Measurements from ENCODE around the gene AJM1. TPM values are rescaled to one million over a fixed set of nuclear protein-coding genes. Genes with fewer than 3 reads are reported as not detected.

The AJM1 gene
- total RNA-seq, 2 experiments from 2014 or later = 1.1 to 1.2 TPM

- Histone ChIP-seq H3K27me3 (ENCODE audit: control insufficient read depth in 1 of 2, insufficient read depth in 2 of 2, low read length in 2 of 2) (peaks cover 4 to 12% of the 10 kb centered on the region in 2 experiments), H3K4me3 (ENCODE audit: low read length) (no peak overlapping the region), H3K9me3 (ENCODE audit: control insufficient read depth in 1 of 2, insufficient read depth in 1 of 2, low read length in 2 of 2) (peaks cover 0 to 15% of the 10 kb centered on the region in 2 experiments), H3K4me1 (ENCODE audit: insufficient read depth, low read length) (peaks cover 38% of the 10 kb centered on the region), H3K27ac (ENCODE audit: low read depth in 1 of 2, low read length in 2 of 2) (no peak overlapping the region), H3K36me3 (ENCODE audit: insufficient read depth, low read length) (peaks cover 10% of the 10 kb centered on the region)
- CTCF ChIA-PET = no interaction called here
- Mint-ChIP-seq H3K9me3 (no peaks in the 10 kb centered on the region), H3K27me3 (peaks cover 16% of the 10 kb centered on the region), H3K36me3 (ENCODE audit: low read depth) (peaks cover 8% of the 10 kb centered on the region), H3K27ac (no peak overlapping the region), H3K4me3 (peak overlapping the region; percentile 38), H3K4me1 (ENCODE audit: low read depth) (peaks cover 10% of the 10 kb centered on the region)
- intact Hi-C loops (cut with DNase I, micrococcal nuclease) = no loop called here
- POLR2A ChIA-PET = interaction anchor here (1.2 kb wide), 1 partner anchor 9 kb away, joined by 4 read pairs; the partner anchor contains the start of gene AJM1
- ATAC-seq (ENCODE audit: poor library complexity) = no peak
- no peak for TF ChIP-seq CTCF (IDR thresholded peaks at IDR 0.05)
- no peak for DNase-seq
Observed at GRCh38 chr9:136850866-136851775, 8.8 kb downstream of the AJM1 start.

DNA sequence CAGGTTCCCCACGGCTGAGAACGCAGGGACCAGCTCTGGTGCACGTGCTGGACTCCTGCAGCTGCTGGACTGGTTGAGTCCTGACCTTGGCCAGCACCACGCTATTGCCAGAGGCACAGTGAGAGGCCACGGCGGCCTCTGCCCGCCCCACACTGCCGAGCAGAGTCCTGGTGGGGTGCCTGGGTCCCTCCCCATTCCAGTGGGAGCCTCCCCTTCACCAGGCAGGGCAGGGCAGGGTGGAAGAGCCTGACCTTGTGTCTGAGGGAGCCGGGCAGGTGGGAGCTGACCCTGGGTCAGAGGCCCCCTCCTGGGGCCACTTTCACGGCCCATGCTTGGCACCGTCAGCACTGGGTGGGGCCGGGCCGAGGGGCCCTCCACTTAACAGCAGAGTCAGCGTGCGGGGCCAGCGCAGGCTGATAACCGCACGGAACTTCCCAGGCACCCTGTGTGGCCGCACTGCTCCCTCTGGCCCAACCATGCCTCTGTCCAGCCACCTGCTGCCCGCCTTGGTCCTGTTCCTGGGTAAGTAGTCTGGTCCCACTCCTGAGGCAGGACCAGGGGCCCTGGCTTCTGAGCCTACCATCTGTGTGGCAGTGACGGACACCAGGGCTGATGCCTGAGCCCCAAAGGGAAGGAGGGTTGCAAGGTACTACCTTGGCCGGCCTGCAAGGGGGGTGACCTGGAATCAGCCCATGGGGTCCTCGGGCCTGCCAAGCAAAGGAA is 9.8 kb downstream of the AJM1 start, which contains the start of gene MAMDC4:
Gene MAMDC4, plus strand, starts transcription at position 406 of the 723 bp plus-strand sequence. Its CDS starts 71 bp downstream, at position 477.
- Mint-ChIP-seq H3K27ac (no peak within 1 kb of the TSS), H3K9me3 (no peaks in the 10 kb centered on the region), H3K27me3 (peaks cover 12% of the 10 kb centered on the region), H3K4me3 (peak within 1 kb of the TSS; percentile 38), H3K4me1 (ENCODE audit: low read depth) (peaks cover 10% of the 10 kb centered on the region), H3K36me3 (ENCODE audit: low read depth) (peaks cover 8% of the 10 kb centered on the region)
- ChIA-PET POLR2A (interaction anchor here (1.2 kb wide), 1 partner anchor 10 kb away, joined by 4 read pairs; the partner anchor contains the start of gene AJM1), CTCF (no interaction called here)
- intact Hi-C loops (cut with DNase I, micrococcal nuclease) = no loop called here
- no peak within 1 kb of the TSS for H3K27ac ChIP-seq (ENCODE audit: low read depth in 1 of 2, low read length in 2 of 2)
- H3K4me1 ChIP-seq (ENCODE audit: insufficient read depth, low read length) = peaks cover 31% of the 10 kb centered on the region
- no peak within 1 kb of the TSS for H3K4me3 ChIP-seq (ENCODE audit: low read length)
- H3K9me3 ChIP-seq (ENCODE audit: control insufficient read depth in 1 of 2, insufficient read depth in 1 of 2, low read length in 2 of 2) = peaks cover 0 to 11% of the 10 kb centered on the region in 2 experiments
- no peak for TF ChIP-seq CTCF (IDR thresholded peaks at IDR 0.05)
- peaks cover 10% of the 10 kb centered on the region for H3K36me3 ChIP-seq (ENCODE audit: insufficient read depth, low read length)
- DNase-seq (peak in 1 of 14 experiments; percentile 26), ATAC-seq (ENCODE audit: poor library complexity) (no peak)
- peaks cover 4 to 10% of the 10 kb centered on the region in 2 experiments for H3K27me3 ChIP-seq (ENCODE audit: control insufficient read depth in 1 of 2, insufficient read depth in 2 of 2, low read length in 2 of 2)

DNA sequence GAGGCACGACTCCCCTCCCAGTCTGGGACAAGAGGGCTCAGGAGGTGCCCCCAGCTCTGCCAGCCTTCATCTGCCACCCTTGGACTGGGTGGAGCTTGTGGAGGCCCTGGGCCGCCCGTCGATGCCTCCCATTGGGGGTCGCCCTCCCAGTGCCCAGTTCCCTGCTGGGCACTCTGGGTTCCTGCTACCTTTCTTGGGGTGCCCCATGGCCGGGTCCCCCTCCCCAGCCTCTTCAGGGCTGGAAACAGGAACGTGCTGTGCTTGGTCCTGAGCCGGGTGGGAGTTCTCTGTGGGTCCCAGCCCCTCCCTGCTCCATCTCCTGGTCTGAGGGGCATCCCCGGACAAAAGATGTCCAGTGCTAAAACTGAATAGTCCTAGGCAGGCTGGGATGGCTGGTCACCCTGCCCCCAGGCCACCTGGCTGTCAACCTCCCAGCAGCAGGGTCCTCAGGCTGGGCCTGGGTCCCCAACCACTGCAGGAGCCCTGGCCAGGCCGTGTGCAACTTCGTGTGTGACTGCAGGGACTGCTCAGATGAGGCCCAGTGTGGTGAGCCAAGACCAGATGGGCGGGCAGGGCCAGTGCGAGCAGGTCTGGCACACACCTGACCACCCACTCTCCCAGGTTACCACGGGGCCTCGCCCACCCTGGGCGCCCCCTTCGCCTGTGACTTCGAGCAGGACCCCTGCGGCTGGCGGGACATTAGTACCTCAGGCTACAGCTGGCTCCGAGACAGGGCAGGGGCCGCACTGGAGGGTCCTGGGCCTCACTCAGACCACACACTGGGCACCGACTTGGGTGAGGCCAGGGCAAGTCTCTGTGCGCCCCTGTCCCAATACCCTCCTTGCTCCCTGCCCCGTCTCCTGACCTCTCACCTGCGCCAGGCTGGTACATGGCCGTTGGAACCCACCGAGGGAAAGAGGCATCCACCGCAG is 10.7 kb downstream of the AJM1 start:
- ChIA-PET POLR2A (no interaction called here), CTCF (no interaction called here)
- no peak overlapping the region for H3K4me3 ChIP-seq (ENCODE audit: low read length)
- H3K27me3 ChIP-seq (ENCODE audit: control insufficient read depth in 1 of 2, insufficient read depth in 2 of 2, low read length in 2 of 2) = peaks cover 0 to 5% of the 10 kb centered on the region in 2 experiments
- TF ChIP-seq CTCF (IDR thresholded peaks at IDR 0.05) = no peak
- H3K36me3 Mint-ChIP-seq (ENCODE audit: low read depth) = peaks cover 8% of the 10 kb centered on the region
- no peak overlapping the region for H3K27ac Mint-ChIP-seq
- H3K4me1 Mint-ChIP-seq (ENCODE audit: low read depth) = peaks cover 5% of the 10 kb centered on the region
- DNase-seq (peak in 1 of 14 experiments; percentile 30), ATAC-seq (ENCODE audit: poor library complexity) (no peak)
- H3K27ac ChIP-seq (ENCODE audit: low read depth in 1 of 2, low read length in 2 of 2) = no peak overlapping the region
- peaks cover 22% of the 10 kb centered on the region for H3K4me1 ChIP-seq (ENCODE audit: insufficient read depth, low read length)
- peaks cover 10% of the 10 kb centered on the region for H3K36me3 ChIP-seq (ENCODE audit: insufficient read depth, low read length)
- intact Hi-C loops (cut with DNase I, micrococcal nuclease) = no loop called here
- H3K27me3 Mint-ChIP-seq = peaks cover 6% of the 10 kb centered on the region
- no peaks in the 10 kb centered on the region for H3K9me3 Mint-ChIP-seq
- no peak overlapping the region for H3K4me3 Mint-ChIP-seq
- peaks cover 0 to 4% of the 10 kb centered on the region in 2 experiments for H3K9me3 ChIP-seq (ENCODE audit: control insufficient read depth in 1 of 2, insufficient read depth in 1 of 2, low read length in 2 of 2)

Measured in CD4-positive, alpha-beta T cell (primary cell).